Right atrium auricular region (tissue), 2 donors: Measurements from ENCODE around the gene MFSD6. TPM values are rescaled to one million over a fixed set of nuclear protein-coding genes. Genes with fewer than 3 reads are reported as not detected.
"Not testable (repeated sequence)": the region's sequence is repeated elsewhere in the genome, so short reads cannot be mapped to it uniquely, and the experiment has no call there.

Source experiments
- DNase-seq: peaks from one replicate; pipeline ENCODE4 v3.0.0-alpha.2; 2019; ENCODE audit warnings: low spot score
- H3K27ac ChIP-seq, 2 donors: fragments of 200-600 bp; sonication (generic); 1 replicate in 1 of 2; 2 replicates in 1 of 2; pipeline ENCODE4 v1.5.1; 2016 to 2019
- H3K27me3 ChIP-seq, 2 donors: fragments of 200-600 bp; sonication (generic); one replicate each; pipeline versions ENCODE4 v1.5.1 to v1.6.0; 2017 to 2019
- H3K36me3 ChIP-seq: fragments of 200-600 bp; sonication (generic); one replicate; pipeline ENCODE4 v1.5.1; 2016
- H3K4me1 ChIP-seq, 2 donors: fragments of 200-600 bp; sonication (generic); one replicate each; pipeline versions ENCODE4 v1.5.1 to v1.6.0; 2017 to 2019
- H3K4me3 ChIP-seq, 2 donors: fragments of 200-600 bp; sonication (generic); 1 replicate in 1 of 2; 2 replicates in 1 of 2; pipeline ENCODE4 v1.5.1; 2017 to 2019; ENCODE audit warnings: mild to moderate bottlenecking in 1 of 2, moderate library complexity in 1 of 2
- H3K9me3 ChIP-seq, 2 donors: fragments of 200-600 bp; sonication (generic); one replicate each; pipeline ENCODE4 v1.5.1; 2019
- CTCF ChIP-seq, 2 donors: fragments of 200-600 bp; sonication (generic); IDR thresholded peaks; one replicate each; pipeline ENCODE4 v1.5.1; 2019; ENCODE audit warnings: antibody characterized with exemption in 2 of 2
- total RNA-seq, 2 donors: library from RNA; depleted of rRNA; stranded (reverse); fragments of >200 nt; gene quantifications; one replicate each; pipeline ENCODE4 v1.1.0, GENCODE V29; 2016

Gene MFSD6
- total RNA-seq, 2 donors from 2014 or later: 57.2 to 72.7 TPM

GRCh38 chr2:190507135-190507534 is 99.0 kb downstream of the MFSD6 start:
- H3K9me3 ChIP-seq: no peaks in the 10 kb centered on the region
- no peaks in the 10 kb centered on the region for H3K4me1 ChIP-seq
- no peak for TF ChIP-seq CTCF (IDR thresholded peaks at IDR 0.05)
- H3K4me3 ChIP-seq: no peak overlapping the region
- H3K36me3 ChIP-seq: peaks cover 5% of the 10 kb centered on the region
- no peak overlapping the region for H3K27ac ChIP-seq
- no peaks in the 10 kb centered on the region for H3K27me3 ChIP-seq
- no peak for DNase-seq

- H3K36me3 ChIP-seq: not testable (repeated sequence)
Observed at GRCh38 chr2:190509895-190510294, 101.7 kb downstream of the MFSD6 start.

GRCh38 chr2:190511104-190511503 is 102.9 kb downstream of the MFSD6 start:
- TF ChIP-seq CTCF (IDR thresholded peaks at IDR 0.05): peak in 1 of 2 donors; percentile 64
- no peaks in the 10 kb centered on the region for H3K4me1 ChIP-seq
- H3K4me3 ChIP-seq: no peak overlapping the region
- H3K27me3 ChIP-seq: no peaks in the 10 kb centered on the region
- DNase-seq: no peak
- no peak overlapping the region for H3K27ac ChIP-seq
- H3K9me3 ChIP-seq: no peaks in the 10 kb centered on the region
- no peaks in the 10 kb centered on the region for H3K36me3 ChIP-seq

More at GRCh38 chr2:190509895-190510294, 101.7 kb downstream of the MFSD6 start:
- DNase-seq, H3K9me3 ChIP-seq, H3K27me3 ChIP-seq, H3K4me1 ChIP-seq, H3K4me3 ChIP-seq, H3K27ac ChIP-seq: not testable (repeated sequence)

- Histone ChIP-seq H3K36me3 (no peaks in the 10 kb centered on the region), H3K9me3 (no peaks in the 10 kb centered on the region), H3K4me3 (no peak overlapping the region), H3K27me3 (no peaks in the 10 kb centered on the region), H3K27ac (no peak overlapping the region), H3K4me1 (no peaks in the 10 kb centered on the region)
- DNase-seq: no peak
- no peak for TF ChIP-seq CTCF (IDR thresholded peaks at IDR 0.05)
Observed at GRCh38 chr2:190512539-190513095, 104.5 kb downstream of the MFSD6 start.

GRCh38 chr2:190513877-190514276 is 105.7 kb downstream of the MFSD6 start:
- no peak overlapping the region for H3K27ac ChIP-seq
- H3K4me3 ChIP-seq: no peak overlapping the region
- no peaks in the 10 kb centered on the region for H3K4me1 ChIP-seq
- H3K27me3 ChIP-seq: no peaks in the 10 kb centered on the region
- no peaks in the 10 kb centered on the region for H3K36me3 ChIP-seq
- H3K9me3 ChIP-seq: no peaks in the 10 kb centered on the region
- no peak for DNase-seq
- no peak for TF ChIP-seq CTCF (IDR thresholded peaks at IDR 0.05)

GRCh38 chr2:190514676-190515075 is 106.5 kb downstream of the MFSD6 start:
- H3K36me3 ChIP-seq: no peaks in the 10 kb centered on the region
- H3K27ac ChIP-seq: no peak overlapping the region
- DNase-seq: no peak
- no peaks in the 10 kb centered on the region for H3K27me3 ChIP-seq
- no peaks in the 10 kb centered on the region for H3K9me3 ChIP-seq
- H3K4me3 ChIP-seq: no peak overlapping the region
- H3K4me1 ChIP-seq: no peaks in the 10 kb centered on the region
- TF ChIP-seq CTCF (IDR thresholded peaks at IDR 0.05): no peak
